Mesenchymal stem cell (in vitro differentiated cells and primary cell): ENCODE results near the gene AP3B1.

Experiments used
- DNase-seq: peaks from one replicate; pipeline ENCODE4 v3.0.0-alpha.2; 2013
- H2AFZ ChIP-seq: one replicate; pipeline ENCODE4 v1.6.1; 2013; ENCODE audit warnings: low read depth, mild to moderate bottlenecking, control low read depth, inconsistent platforms, low read length, moderate library complexity
- H2AK5ac ChIP-seq: 2 replicates; pipeline ENCODE4 v1.6.1; 2013; ENCODE audit warnings: low read length, moderate library complexity, mild to moderate bottlenecking, inconsistent platforms; ENCODE audit not compliant: severe bottlenecking
- H2BK120ac ChIP-seq: one replicate; pipeline ENCODE4 v1.6.1; 2013; ENCODE audit warnings: low read depth, mild to moderate bottlenecking, inconsistent platforms, low read length, moderate library complexity
- H2BK12ac ChIP-seq, 2 experiments: one replicate each; pipeline ENCODE4 v1.6.1; 2013; ENCODE audit warnings: inconsistent platforms in 2 of 2, low read length in 2 of 2, mild to moderate bottlenecking in 2 of 2, moderate library complexity in 2 of 2, control low read depth in 1 of 2
- H2BK15ac ChIP-seq: one replicate; pipeline ENCODE4 v1.6.1; 2013; ENCODE audit warnings: mild to moderate bottlenecking, low read depth, inconsistent platforms; ENCODE audit not compliant: poor library complexity, severe bottlenecking
- H2BK5ac ChIP-seq: 2 replicates; pipeline ENCODE4 v1.6.1; 2013; ENCODE audit warnings: low read depth, mild to moderate bottlenecking, low read length, control low read depth, inconsistent platforms; ENCODE audit not compliant: poor library complexity, severe bottlenecking
- H3K14ac ChIP-seq, 2 experiments: one replicate each; pipeline ENCODE4 v1.6.1; 2013; ENCODE audit warnings: inconsistent platforms in 2 of 2, low read length in 2 of 2, control low read depth in 1 of 2, mild to moderate bottlenecking in 1 of 2, moderate library complexity in 1 of 2
- H3K18ac ChIP-seq, 2 experiments: one replicate each; pipeline ENCODE4 v1.6.1; 2013; ENCODE audit warnings: inconsistent platforms in 2 of 2, low read length in 2 of 2, control low read depth in 1 of 2, low read depth in 1 of 2, mild to moderate bottlenecking in 1 of 2
- H3K23ac ChIP-seq, 2 experiments: one replicate each; pipeline ENCODE4 v1.6.1; 2013; ENCODE audit warnings: inconsistent platforms in 2 of 2, low read length in 2 of 2, mild to moderate bottlenecking in 2 of 2, moderate library complexity in 2 of 2, control low read depth in 1 of 2
- H3K27ac ChIP-seq: 2 replicates; pipeline ENCODE4 v1.5.1; 2013; ENCODE audit warnings: mild to moderate bottlenecking, moderate library complexity, low read length, control low read depth, inconsistent platforms; ENCODE audit not compliant: poor library complexity, severe bottlenecking
- H3K27me3 ChIP-seq, 2 experiments: 2 replicates each; pipeline versions ENCODE4 v1.6.1 to v1.7.0; 2013; ENCODE audit warnings: low read length in 2 of 2, mild to moderate bottlenecking in 2 of 2, moderate library complexity in 2 of 2, control low read depth in 1 of 2, inconsistent platforms in 1 of 2; ENCODE audit not compliant: control insufficient read depth in 1 of 2, insufficient read depth in 1 of 2
- H3K36me3 ChIP-seq, 2 experiments: 2 replicates each; pipeline versions ENCODE4 v1.6.1 to v1.7.0; 2013; ENCODE audit warnings: low read length in 2 of 2, control low read depth in 1 of 2, inconsistent platforms in 1 of 2, low read depth in 1 of 2, mild to moderate bottlenecking in 1 of 2; ENCODE audit not compliant: insufficient read depth in 2 of 2, control insufficient read depth in 1 of 2
- H3K4ac ChIP-seq, 2 experiments: one replicate each; pipeline ENCODE4 v1.6.1; 2013; ENCODE audit warnings: inconsistent platforms in 2 of 2, low read length in 2 of 2, mild to moderate bottlenecking in 2 of 2, moderate library complexity in 2 of 2, control low read depth in 1 of 2, low read depth in 1 of 2
- H3K4me1 ChIP-seq: 2 replicates; pipeline ENCODE4 v1.6.1; 2013; ENCODE audit warnings: low read depth, low read length, control low read depth; ENCODE audit not compliant: control insufficient read depth, insufficient read depth
- H3K4me2 ChIP-seq: 2 replicates; pipeline ENCODE4 v1.6.1; 2013; ENCODE audit warnings: low read length, mild to moderate bottlenecking, inconsistent platforms; ENCODE audit not compliant: poor library complexity, severe bottlenecking
- H3K4me3 ChIP-seq, 2 experiments: 2 replicates each; pipeline versions ENCODE4 v1.5.1 to v1.7.0; 2013; ENCODE audit warnings: low read length in 2 of 2, mild to moderate bottlenecking in 2 of 2, control low read depth in 1 of 2, low read depth in 1 of 2; ENCODE audit not compliant: insufficient read depth in 1 of 2
- H3K79me1 ChIP-seq: replicated peaks from 2 replicates; pipeline ENCODE4 v1.6.1; 2013; ENCODE audit warnings: mild to moderate bottlenecking, control low read depth, low read length, inconsistent platforms; ENCODE audit not compliant: poor library complexity, severe bottlenecking
- H3K9ac ChIP-seq: 2 replicates; pipeline ENCODE4 v1.7.0; 2013; ENCODE audit warnings: mild to moderate bottlenecking, low read length, moderate library complexity
- H3K9me3 ChIP-seq: 2 replicates; pipeline ENCODE4 v1.7.0; 2013; ENCODE audit warnings: mild to moderate bottlenecking, low read length; ENCODE audit not compliant: control insufficient read depth
- H4K8ac ChIP-seq: one replicate; pipeline ENCODE4 v1.6.1; 2013; ENCODE audit warnings: inconsistent platforms, mild to moderate bottlenecking, low read length, moderate library complexity
- H4K91ac ChIP-seq: one replicate; pipeline ENCODE4 v1.6.1; 2013; ENCODE audit warnings: mild to moderate bottlenecking, low read length, inconsistent platforms
- WGBS: methylation state at CpG from one replicate; pipeline ENCODE4 v1.1.7; 2013; ENCODE audit warnings: mixed read lengths; 5-methylcytosine and 5-hydroxymethylcytosine counted together

AP3B1 gene

GRCh38 chr5:77993855-77994318, 300.6 kb downstream of the AP3B1 start:
- Histone ChIP-seq H3K4me1 (peaks cover 9% of the 10 kb centered on the region), H3K36me3 (peaks cover 13 to 27% of the 10 kb centered on the region in 2 experiments), H3K18ac (no peak overlapping the region), H2BK120ac (no peak overlapping the region), H3K79me1 (peaks cover 2% of the 10 kb centered on the region), H3K27ac (no peak overlapping the region), H4K8ac (no peak overlapping the region), H3K14ac (no peak overlapping the region), H2BK12ac (no peak overlapping the region), H2BK15ac (no peak overlapping the region), H2AFZ (no peak overlapping the region), H3K9ac (no peak overlapping the region), H3K4me3 (no peak overlapping the region), H3K23ac (no peak overlapping the region), H3K4ac (no peak overlapping the region), H3K4me2 (no peak overlapping the region), H2BK5ac (no peak overlapping the region), H2AK5ac (no peak overlapping the region), H4K91ac (no peak overlapping the region), H3K9me3 (no peaks in the 10 kb centered on the region), H3K27me3 (no peaks in the 10 kb centered on the region)
- 79% methylated on average over 10 of the region's 10 CpGs for WGBS
- no peak for DNase-seq

- Histone ChIP-seq H3K27ac (no peak overlapping the region), H3K27me3 (no peaks in the 10 kb centered on the region), H3K14ac (no peak overlapping the region), H3K9ac (no peak overlapping the region), H3K4me2 (no peak overlapping the region), H3K18ac (no peak overlapping the region), H3K23ac (no peak overlapping the region), H3K4me3 (no peak overlapping the region), H3K4me1 (peaks cover 9% of the 10 kb centered on the region), H3K4ac (no peak overlapping the region), H2AFZ (no peak overlapping the region), H4K8ac (peak overlapping the region; percentile 42), H3K36me3 (peaks cover 9 to 21% of the 10 kb centered on the region in 2 experiments), H2BK120ac (no peak overlapping the region), H4K91ac (no peak overlapping the region), H2BK5ac (no peak overlapping the region), H2BK12ac (no peak overlapping the region), H2AK5ac (no peak overlapping the region), H3K79me1 (peaks cover 2% of the 10 kb centered on the region), H3K9me3 (no peaks in the 10 kb centered on the region), H2BK15ac (no peak overlapping the region)
- DNase-seq, result no peak
- WGBS, result 88% methylated on average over 17 of the region's 17 CpGs
Observed at GRCh38 chr5:77993141-77993854, 301.2 kb downstream of the AP3B1 start.

- no peak overlapping the region for H3K4me3 ChIP-seq
- H2AFZ ChIP-seq, result no peak overlapping the region
- no peak overlapping the region for H3K14ac ChIP-seq
- H2BK15ac ChIP-seq, result no peak overlapping the region
- H3K4me1 ChIP-seq, result peaks cover 9% of the 10 kb centered on the region
- peaks cover 2% of the 10 kb centered on the region for H3K79me1 ChIP-seq
- no peak overlapping the region for H2AK5ac ChIP-seq
- H4K91ac ChIP-seq, result no peak overlapping the region
- no peak overlapping the region for H3K4me2 ChIP-seq
- H4K8ac ChIP-seq, result no peak overlapping the region
- no peak overlapping the region for H3K9ac ChIP-seq
- no peak for DNase-seq
- no peaks in the 10 kb centered on the region for H3K27me3 ChIP-seq
- H3K27ac ChIP-seq, result no peak overlapping the region
- no peak overlapping the region for H2BK120ac ChIP-seq
- H3K18ac ChIP-seq, result no peak overlapping the region
- H3K9me3 ChIP-seq, result no peaks in the 10 kb centered on the region
- peaks cover 12 to 15% of the 10 kb centered on the region in 2 experiments for H3K36me3 ChIP-seq
- H3K4ac ChIP-seq, result no peak overlapping the region
- 83% methylated on average over 4 of the region's 5 CpGs for WGBS
- H3K23ac ChIP-seq, result no peak overlapping the region
- H2BK12ac ChIP-seq, result no peak overlapping the region
- no peak overlapping the region for H2BK5ac ChIP-seq
Observed at GRCh38 chr5:77991084-77991483, 303.4 kb downstream of the AP3B1 start.

- WGBS, result 41% methylated on average over 3 of the region's 3 CpGs
Observed at GRCh38 chr5:77990020-77990419, 304.5 kb downstream of the AP3B1 start.

More at GRCh38 chr5:77990020-77990419, 304.5 kb downstream of the AP3B1 start:
- no peak overlapping the region for H2AFZ ChIP-seq
- no peaks in the 10 kb centered on the region for H3K27me3 ChIP-seq
- no peak overlapping the region for H3K4me3 ChIP-seq
- no peak overlapping the region for H3K4me2 ChIP-seq
- no peak overlapping the region for H2BK15ac ChIP-seq
- no peak overlapping the region for H3K23ac ChIP-seq
- no peak overlapping the region for H4K91ac ChIP-seq
- peaks cover 7 to 17% of the 10 kb centered on the region in 2 experiments for H3K36me3 ChIP-seq
- no peaks in the 10 kb centered on the region for H3K9me3 ChIP-seq
- H2BK120ac ChIP-seq, result no peak overlapping the region
- H3K14ac ChIP-seq, result no peak overlapping the region
- H2BK12ac ChIP-seq, result no peak overlapping the region
- no peak for DNase-seq
- peak overlapping the region in 1 of 2 experiments; percentile 24 for H3K4ac ChIP-seq
- no peak overlapping the region for H2BK5ac ChIP-seq
- H4K8ac ChIP-seq, result peak overlapping the region; percentile 1
- H3K18ac ChIP-seq, result no peak overlapping the region
- H3K4me1 ChIP-seq, result peaks cover 9% of the 10 kb centered on the region
- H3K79me1 ChIP-seq, result peaks cover 2% of the 10 kb centered on the region
- no peak overlapping the region for H3K9ac ChIP-seq
- no peak overlapping the region for H3K27ac ChIP-seq
- H2AK5ac ChIP-seq, result no peak overlapping the region
